Measurements from ENCODE around the gene USP20.

Gene USP20

GRCh38 chr9:129894120-129894823 is 59.0 kb downstream of the USP20 start:
- no peak for DNase-seq

- DNase-seq, result no peak
Measured at GRCh38 chr9:129895376-129896268, 60.4 kb downstream of the USP20 start.

DNA sequence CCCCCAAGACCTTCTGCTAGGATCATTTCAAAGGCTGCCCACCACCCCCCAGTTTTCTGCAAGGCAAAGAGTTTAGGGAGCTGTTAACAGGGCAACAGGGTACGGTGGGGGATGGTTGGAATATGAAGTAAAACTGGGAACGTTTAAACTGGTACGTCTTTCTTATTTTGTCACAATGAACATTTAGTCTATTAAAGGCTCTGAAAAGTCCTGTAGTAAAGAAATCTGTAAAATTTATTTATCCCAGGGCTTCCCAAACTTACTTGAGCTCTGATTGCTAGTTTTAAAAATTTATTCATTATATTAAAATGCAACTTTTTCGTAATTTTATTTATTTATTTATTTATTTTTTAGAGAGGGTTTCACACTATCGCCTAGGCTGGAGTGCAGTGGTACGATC is 62.0 kb downstream of the USP20 start:
- no peak for DNase-seq

DNA sequence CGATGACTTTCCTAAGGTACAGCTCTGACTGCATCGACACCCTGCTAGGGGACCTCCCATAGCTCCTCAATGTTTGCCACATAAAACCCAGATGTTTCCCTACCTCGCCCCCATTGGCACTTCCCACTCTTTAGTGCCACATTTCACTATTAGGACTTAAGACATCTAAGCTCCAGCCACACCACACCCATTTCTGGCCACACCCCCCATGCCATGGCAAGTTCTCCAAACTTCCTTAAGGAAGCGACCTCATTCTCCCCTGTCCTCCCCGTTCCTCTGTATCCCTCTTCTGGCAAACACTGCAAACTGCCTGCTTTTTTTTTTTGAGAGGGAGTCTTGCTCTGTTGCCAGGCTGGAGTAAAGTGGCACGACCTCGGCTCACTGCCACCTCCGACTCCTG is 62.9 kb downstream of the USP20 start:
- no peak for DNase-seq

DNA sequence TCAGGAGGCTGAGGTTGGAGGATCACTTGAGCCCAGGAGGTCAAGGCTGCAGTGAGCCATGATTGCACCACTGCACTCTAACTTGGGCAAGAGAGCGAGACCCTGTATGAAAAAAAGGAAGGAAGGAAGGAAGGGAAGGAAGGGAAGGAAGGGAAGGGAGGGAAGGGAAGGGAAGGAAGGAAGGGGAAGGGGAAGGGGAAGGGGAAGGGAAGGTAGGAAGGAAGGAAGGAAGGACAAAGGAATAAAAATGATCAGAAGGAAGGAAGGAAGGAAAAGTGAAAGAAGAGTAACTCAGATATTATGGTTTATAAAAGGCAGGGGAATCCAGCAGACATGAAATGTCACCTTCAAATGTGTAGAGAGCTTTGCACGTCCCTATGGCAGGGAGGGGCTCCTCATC is 64.4 kb downstream of the USP20 start:
- DNase-seq, result no peak

DNA sequence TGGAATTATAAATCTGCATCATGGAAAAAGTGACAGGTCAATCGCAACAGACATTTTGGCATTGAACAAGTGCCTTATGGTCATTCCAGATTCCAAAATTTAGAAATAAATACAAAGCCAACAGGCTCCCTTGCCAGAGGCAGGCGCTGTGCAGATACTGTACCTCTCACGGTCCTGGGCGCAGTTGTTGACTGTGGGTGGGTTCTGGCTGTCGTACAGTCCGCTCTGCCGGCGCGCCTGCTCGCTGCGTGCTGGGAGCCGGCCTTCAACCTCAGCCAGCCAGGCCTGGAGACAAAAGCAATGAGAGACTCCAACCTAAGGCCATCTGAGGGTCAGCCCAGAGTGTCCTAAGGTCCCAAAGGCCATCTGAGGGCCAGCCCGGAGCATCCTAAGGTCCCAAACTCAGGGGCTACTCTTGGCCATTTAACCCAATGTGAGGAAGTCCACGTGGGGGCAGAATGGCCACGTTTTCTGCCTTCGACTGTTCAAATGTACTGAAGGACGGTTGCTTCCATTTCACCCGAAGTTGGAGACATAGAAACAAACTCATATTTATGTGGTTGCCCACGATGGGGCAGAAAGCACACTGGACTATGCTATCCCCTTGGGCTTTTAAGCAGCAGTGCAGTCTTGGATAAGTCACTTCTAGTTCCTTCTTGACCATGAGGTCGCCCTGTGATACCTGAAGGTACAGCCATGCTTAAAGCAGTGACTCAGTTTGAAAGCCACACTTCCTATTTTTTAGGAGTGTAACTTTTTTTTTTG is 65.2 kb downstream of the USP20 start:
- no peak for DNase-seq

- DNase-seq, result no peak
Measured at GRCh38 chr9:129901993-129902739, 66.9 kb downstream of the USP20 start.

- DNase-seq, result no peak
Measured at GRCh38 chr9:129902740-129903134, 67.5 kb downstream of the USP20 start.

DNA sequence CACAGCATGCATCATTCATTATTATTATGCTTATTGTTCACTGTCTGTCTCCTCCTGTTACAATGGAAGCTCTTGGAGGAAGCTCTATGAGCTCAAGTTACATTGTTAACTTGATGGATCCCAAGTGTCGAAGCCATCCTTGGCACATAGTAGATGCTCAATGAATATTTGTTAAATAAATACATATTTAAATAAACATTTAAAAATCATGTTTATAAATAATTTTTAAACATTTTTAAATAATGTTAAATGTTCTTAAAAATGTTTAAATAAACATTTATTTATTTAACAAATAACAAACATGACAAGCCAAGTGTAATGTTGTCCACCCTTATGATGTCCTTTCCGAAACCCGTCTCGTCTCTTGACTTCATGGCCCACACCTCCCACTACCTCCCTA is 69.5 kb downstream of the USP20 start:
- no peak for DNase-seq

DNA sequence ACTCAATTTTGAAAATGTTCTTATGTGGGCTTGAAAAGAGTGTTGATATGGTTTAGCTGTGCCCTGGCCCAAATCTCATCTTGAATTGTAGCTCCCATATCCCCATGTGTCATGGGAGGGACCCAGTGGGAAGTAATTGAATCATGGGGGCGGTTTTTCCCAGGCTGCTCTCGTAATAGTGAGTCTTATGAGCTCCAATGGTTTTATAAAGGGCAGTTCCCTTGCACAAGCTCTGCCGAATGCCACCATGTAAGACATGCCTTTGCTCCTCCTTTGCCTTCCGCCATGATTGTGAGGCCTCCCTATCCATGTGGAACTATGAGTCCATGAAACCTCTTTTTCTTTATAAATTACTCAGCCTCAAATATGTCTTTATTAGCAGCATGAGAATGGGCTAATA is 71.0 kb downstream of the USP20 start:
- no peak for DNase-seq

GRCh38 chr9:129907201-129907600 is 71.9 kb downstream of the USP20 start:
- DNase-seq, result no peak

GRCh38 chr9:129908906-129909305 is 73.6 kb downstream of the USP20 start:
- DNase-seq, result no peak

DNA sequence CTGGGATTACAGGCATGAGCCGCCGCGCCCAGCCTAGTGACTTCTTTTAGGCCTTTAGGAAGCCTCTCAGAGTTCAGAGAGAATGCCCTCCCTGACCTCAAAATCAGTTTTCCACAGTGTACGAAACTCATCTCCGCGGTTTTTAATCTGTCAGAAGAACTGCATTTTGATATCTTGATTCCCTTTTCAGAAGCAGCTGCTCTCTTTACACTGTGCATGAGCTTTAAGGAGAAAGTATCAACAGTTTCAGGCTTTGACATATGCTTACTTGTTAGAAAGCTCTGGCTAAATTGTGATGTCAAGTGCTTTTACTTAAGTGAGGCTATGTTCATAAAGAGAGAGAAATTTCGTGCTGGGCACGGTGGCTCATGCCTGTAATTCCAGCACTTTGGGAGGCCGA is 74.6 kb downstream of the USP20 start:
- DNase-seq, result no peak

- DNase-seq, result no peak
Measured at GRCh38 chr9:129910628-129911567, 75.6 kb downstream of the USP20 start.

GRCh38 chr9:129914051-129914450 is 78.8 kb downstream of the USP20 start:
- no peak for DNase-seq

GRCh38 chr9:129916707-129917106 is 81.4 kb downstream of the USP20 start:
- no peak for DNase-seq

DNA sequence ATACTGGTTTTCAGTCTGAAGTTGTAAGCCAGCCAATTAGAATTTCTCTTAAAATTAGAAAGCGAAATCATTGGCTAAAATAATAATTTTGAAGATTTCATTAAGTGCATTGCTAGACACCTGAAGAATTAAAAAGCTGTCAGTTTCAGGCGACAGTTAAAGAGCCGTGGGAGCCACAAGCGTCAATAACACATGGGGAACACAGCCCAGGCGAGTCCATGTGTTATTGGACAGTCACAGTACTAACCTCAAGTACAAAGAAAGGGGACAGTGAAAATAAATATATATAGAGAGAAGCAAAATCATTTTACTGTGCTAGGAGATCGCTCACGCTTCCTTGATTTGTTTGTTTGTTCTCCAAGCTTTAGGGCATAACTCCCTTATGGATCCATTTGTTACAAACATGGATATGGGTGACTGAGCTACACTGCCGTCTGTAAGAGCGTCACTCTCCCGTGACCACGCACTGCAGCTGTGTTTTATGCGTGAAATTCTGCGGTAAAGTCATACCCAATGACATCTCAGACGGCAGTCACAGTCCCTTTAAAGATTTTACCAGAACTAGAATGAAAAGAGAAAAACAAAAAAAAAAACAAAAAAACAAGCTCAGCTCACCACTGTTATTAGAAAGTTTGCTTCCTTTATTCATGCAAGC is 83.2 kb downstream of the USP20 start:
- no peak for DNase-seq

DNA sequence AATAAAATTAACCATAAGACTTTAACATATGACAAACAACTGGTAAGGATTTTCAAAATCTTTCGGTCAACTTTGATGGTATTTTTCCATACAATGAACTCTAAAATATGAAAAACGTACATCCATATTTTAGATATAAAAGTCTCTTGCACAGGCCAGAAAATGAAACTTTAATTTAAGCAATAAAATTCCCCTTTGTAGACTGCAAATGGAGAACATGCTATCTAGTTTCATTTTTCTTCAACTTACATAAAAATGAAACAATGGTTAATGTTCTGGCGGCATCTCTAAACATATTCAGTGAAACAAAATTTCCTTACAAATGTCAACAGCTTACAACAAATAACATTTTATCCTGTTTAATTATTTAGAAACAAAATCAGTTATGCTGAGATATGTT is 84.0 kb downstream of the USP20 start:
- no peak for DNase-seq

GRCh38 chr9:129919841-129920240 is 84.6 kb downstream of the USP20 start:
- no peak for DNase-seq

DNA sequence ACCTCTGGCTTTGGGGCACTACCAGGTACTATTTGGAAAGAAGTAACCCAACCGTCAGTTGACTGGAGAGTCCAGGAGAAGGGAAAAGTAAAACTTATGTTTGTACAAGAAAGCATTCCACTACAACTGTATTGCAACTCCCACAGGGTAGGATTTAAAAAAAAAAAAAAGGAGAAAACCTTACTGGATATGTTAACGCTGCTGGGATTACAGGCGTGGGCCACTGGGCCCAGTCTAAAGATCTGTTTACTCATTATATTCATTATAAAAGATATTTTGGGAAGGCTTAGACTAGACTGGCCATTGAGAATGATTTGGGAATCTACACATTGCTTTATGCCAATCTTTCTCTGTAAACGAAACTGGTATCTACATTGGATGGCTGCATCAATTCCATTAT is 86.6 kb downstream of the USP20 start:
- no peak for DNase-seq

- no peak for DNase-seq
Measured at GRCh38 chr9:129923589-129923988, 88.3 kb downstream of the USP20 start.
